HG03159 (cell line): Measurements from ENCODE around the gene RGMA.
"Not testable (repeated sequence)": the region's sequence is repeated elsewhere in the genome, so short reads cannot be mapped to it uniquely, and the experiment has no call there.

ENCODE experiments used
- ATAC-seq: cut with Tn5 transposase; IDR thresholded peaks from one replicate; pipeline ENCODE4 v1.9.1; 2021; ENCODE audit warnings: mild to moderate bottlenecking, moderate library complexity; ENCODE audit not compliant: unreplicated experiment

Gene RGMA

DNA sequence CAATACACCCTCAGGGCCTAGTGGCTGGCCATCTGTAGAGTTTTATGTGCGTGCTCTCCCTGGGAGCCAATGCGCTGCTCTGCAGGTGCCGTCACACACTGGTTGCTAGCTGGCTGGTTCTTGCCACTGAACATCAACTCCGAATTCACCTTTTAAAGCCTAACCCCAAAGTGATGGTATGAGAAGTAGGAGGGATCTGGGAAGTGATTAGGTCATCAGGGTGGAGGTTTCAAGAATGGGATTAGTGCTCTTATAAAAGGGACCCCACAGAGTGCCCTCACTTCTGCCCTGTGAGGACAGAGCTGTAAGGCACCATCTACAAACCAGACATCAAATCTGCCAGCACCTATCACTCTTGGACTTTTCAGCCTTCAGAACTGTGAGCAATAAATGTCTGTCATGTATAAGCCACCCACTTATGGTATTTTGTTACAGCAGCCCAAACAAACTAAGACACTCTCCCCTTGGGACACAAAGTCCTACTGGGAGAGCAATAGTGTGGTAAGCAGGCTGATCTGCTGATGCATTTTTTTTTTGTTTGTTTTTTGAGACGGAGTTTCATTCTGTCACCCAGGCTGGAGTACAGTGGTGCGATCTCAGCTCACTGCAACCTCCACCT is 20.3 kb downstream of the RGMA start:
- no peak for ATAC-seq

DNA sequence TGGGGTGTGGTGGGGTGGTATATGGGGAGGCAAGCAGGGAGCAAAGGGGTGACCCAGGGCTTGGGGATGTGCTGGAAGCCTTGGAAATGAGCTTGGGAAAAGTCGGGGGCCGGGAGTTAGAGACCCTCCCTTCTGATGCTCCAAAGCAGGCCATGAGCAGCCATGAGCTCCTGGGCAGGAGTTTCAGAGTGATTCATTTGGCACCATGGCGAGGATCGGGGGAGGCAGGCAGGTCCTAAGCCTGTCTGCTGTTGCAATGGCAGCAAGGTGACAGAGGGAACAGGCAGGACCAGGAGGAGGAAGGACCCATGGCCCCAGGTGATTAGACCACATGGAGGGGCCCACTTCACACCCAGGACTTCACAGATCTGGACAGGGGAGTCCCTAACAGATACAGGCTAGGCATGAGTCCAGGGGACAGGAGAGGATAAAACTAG is 21.3 kb downstream of the RGMA start:
- ATAC-seq = no peak

DNA sequence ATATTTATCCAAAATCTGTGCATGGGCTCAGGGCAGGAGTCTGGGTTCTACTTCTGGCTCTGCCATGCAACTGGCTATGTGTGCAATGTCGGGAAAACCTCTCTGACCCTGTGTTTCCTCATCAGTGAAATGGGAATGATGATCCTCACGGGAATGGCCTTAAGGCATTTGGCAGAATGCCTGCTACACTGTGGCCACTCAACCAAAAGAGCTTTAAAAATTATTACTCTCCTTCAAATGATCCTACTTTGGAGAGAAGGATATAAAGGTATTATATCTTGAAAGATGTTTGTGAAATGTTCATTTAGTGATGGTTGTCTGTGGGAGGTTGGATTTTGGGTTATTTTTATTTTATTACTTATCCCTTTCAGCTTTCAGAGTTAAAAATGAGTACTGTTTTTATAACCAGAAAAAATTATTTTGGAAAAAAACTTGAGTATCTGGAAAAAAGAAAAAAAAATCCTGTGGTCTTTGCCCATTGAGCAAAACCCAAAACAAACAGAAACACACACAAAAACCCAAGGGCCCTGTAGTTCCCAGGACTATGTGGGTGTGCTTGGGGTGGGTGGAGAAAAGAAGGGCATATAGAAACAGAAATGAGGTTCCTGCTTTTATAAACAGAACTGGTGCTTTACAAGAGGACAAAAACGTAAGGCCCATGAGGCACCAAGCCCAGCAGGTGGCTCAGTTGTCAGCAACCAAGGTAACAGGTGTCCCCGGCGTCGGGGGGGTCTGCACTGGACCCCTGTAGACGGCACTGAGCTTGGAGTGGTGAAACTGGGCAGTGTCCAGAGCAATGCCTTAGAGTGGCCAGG is 22.0 kb downstream of the RGMA start:
- no peak for ATAC-seq

DNA sequence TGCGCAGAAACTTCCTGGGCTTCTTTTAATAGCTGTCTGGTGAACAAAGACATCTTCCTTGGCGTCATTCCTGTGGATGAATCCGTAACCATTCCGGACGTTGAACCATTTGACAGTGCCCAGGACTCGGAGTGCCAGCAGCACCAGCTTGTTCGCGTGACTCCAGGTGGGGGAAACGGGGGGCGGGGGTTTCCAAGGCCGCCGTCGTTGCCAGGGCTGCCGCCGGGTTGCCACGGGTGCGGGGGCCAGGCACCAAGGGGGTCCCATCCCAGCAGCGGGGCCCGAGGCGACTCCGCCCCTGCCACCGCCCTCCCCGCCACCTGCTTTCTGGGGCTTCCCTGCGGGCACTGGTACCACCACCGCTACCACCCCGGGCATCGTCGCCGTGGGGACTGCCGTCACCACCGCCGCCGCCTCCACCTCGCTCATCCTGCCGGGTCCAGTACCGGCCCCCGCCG is 22.8 kb downstream of the RGMA start:
- no peak for ATAC-seq

DNA sequence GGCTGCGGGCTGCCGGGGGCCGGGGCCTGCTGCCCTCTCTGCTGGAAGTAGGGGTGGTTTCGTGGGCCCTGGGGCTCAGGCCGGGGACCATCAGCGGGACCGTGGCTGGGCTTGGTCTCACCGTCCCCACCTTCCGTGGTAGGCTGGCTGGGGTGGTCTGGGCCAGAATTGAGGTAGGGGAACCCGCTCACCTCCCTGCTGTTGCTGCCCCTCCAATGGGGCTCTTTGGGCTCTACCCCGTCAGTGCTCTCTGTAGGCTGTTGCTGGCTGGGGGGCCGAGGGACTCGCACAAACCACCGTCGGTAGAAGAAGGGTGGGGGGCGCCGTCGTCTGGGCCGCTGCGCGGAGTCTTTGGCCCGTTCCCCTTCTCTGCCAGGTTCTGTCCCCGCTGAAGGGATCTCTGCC is 23.4 kb downstream of the RGMA start:
- ATAC-seq = no peak

DNA sequence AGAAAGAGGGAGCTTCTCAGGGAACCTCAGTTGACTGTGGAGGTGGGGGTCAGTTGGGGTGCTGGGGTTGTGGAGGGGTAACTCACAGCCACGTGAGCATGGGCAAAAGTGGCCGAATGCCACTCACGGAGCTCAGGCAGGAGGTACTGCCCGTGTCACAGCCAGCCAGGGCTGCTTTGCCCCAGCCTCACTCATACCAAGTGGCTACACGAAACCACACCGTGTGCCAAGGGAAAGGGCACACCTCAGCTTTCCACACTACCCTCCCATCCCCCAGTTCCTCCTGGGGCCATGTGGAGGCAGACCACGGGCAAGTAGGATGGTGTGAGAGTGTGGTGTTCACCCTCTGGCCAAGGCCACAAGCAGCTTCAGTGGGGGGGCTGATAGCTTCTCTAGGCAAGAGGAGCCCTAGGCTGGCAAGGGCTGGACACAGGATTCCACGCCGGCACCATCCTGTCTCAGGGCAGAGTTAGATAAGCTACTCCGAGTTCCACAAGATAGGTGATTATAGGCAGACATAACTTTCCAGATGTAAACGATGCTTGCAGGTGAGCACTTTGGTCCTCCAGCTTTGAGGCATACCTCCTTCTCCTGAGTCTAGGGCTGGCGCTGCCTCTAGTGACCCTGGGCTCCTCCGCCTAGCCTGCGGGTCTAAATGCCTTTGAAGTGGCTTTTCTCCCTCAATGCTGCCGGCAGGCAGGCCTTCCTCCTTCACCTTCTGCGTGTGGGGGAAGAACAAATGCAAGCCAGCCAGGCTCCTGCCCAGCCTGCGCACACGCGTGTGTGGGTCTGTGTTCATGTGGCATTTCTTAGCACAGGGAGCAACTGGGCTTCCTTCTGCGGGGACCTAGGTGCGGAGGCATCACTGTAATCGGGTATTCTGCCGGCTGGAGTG is 25.0 kb downstream of the RGMA start:
- no peak for ATAC-seq

DNA sequence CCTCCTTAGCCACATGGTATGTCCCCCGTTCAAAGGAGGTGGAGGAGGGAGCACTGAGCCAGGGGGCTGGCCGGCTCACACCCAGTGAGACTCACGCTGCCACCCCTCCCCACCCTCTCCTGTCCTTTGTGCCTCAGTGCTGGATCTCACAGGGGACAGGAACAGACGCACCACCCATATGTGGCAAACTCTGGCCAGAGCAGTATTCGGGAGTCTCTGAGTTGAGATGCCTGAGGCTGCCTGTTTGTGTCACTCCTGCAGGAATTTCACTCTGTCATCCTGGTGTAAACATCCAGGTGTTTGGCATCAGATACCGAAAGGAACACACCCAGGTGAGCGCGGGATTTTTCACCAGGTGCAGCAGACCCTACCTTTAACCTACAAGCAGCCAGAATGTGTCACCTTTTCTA is 25.7 kb downstream of the RGMA start:
- ATAC-seq = no peak

DNA sequence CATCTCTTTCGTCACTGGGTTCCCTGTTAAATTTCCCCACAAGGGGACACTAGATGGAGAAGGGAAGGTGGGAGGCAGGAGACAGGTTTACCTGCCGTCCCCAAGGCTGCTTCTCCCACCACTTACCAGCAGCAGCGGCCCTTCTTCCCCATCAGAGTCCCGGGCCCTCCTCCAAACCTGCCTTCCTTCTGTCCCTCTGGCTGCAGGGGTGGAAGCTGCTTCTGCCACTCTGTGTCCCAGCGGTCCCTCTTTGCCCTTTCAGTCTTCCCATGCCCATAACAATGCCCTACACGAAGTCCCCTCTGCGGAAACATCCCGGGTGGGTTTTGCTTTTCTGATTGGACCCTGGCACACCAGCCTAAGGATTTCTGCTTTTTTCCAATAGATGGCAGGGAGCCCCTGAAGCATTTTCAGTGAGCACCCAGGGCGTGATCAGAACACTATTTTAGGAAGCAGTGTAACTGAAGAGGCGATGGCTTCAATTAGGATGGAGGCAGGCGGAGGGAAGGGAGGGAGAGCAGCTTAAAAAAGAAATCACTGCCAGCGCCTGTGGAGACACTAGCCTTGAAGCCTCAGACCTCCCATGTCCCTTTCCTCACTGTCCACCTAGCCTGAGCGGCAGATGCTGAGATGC is 26.3 kb downstream of the RGMA start:
- not testable (repeated sequence) for ATAC-seq

DNA sequence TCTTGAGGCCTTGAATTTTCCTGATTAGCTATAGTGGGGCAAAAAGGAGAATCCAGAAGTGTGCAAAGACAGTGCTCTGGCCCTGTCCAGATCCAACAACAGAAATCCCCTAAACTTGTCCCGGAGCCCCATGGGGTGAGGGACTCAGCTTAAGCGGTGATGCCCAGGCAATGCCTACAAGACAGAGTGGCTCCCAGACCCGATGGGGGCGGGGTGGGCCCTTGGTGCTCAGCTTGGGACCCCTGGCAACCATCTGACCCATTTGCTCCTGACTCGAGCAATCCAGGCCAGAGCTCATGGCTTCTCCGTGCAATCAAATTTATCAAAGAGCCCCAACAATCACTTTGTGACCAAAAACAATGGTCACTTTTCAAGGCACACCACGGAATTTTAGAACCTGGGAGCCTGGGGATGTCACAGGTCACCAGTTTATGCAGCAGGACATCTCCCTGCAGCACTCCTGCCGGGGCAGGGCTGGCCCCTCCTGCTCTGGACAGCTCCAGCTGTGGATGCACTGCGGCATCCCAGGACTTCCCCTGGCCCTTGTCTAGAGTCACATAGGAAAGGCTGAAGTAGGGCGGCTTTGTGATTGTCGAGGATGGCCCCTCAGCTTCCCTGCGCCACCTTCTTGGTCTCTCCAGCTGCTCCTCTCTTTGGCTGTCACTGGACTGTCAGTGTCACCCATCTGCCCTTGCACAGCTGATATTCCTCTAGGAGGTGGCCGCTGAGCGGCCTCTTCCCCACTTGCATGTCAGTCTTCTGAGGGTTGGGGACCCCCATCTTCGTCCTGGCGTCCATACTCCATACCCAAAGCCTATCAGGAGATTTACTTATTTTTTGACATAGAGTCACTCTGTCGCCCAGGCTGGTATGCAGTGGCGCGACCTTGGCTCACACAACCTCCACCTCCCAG is 28.4 kb downstream of the RGMA start:
- ATAC-seq = no peak

DNA sequence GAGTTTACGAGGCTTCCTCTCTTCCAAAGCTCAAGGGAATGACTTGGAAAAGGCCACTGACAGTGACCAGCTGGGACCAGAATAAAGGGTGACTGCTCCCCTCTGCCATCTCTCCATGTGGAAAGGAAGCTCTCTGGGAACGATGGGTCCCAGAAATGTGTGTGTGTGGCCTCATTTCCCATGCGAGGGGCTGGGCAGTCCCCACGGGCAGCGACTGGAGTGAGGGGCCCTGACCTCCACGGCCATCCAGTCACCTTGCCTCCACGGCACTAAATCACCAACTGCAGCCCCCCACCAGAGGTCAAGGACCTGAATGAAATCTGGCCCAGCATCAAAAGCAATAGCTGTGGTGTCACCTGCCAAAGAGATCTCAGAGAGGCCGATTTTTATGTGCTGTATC is 29.6 kb downstream of the RGMA start:
- no peak for ATAC-seq

DNA sequence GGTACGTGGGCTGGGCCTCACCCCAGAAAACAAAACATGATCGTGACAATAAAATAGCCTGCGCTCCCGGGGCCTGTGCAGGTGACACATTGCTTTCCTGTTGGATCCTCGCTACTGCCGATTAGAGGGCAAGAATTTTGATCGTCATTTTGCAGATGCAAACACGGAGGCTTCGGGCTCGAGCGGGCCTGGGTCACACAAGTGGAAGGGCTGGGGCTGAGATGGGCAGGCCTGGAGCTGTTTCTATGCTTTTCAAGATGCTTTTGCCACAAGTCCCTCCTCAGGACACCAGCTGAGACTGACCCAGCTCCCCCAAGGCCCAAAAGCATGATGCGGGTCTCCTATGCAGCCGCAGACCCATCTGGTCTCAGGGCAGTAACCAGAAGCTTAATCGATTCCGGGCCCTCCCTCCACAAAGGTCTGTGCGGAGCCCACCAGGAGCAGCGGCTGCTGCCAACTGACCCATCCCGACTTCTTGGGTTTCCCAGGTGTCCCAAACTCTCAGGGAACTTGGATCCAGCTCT is 30.0 kb downstream of the RGMA start:
- no peak for ATAC-seq

DNA sequence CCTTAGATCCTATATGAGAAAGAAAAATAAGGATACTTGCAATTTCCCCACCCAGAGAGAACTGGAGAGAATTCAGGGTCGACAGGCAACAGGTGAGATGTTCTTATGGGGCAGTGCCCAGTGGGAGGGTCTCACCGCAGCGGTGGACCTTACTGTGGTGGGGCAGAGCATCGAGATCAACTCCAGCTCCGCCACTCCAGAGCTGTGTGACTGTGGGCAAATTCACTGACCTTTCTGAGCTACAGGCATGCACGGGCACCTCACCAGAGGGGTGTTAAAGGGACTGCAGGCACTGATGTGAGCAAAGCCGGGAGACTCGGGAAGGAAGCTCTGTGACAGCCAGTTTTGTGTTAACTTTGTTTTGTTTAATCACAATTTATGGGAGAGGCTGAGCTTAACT is 30.9 kb downstream of the RGMA start:
- no peak for ATAC-seq

DNA sequence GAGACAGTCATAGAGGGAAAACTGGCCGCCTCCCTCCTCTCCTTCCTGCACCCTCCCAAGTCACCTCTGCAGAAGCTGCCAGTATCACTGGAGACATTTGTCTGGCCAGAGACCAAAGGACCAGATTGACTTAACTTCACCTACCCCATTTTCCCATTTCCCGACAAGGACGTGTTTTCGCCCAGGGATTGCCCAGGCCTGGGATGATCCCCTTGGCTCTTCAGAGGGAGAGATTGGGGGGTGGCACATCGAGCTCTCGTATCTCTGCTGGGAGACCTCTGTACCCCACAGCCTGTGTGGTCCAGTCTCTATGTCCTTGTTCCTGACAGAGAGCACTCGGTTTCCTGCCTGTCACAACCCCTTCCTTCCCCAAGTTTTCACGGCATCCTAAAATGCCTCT is 31.4 kb downstream of the RGMA start:
- no peak for ATAC-seq

DNA sequence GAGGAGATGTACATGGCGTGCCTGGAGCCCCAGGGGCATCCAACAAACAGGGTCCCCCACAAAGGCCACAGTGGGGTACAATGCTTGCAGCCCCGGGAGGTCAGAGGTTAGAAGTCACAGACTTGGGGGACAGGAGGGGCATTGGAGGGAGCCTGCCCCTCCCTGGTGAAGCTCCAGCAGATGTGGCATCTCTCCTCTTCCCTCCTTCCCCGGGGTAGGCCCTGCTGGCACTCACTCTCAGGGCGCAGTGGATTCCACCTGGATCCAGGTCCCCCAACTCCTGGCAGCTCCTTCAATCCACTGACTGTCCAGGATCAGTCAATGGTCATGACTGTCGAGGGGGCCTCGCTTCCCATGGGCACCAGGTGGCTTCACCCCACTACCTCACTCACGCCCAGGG is 32.2 kb downstream of the RGMA start:
- ATAC-seq = no peak

DNA sequence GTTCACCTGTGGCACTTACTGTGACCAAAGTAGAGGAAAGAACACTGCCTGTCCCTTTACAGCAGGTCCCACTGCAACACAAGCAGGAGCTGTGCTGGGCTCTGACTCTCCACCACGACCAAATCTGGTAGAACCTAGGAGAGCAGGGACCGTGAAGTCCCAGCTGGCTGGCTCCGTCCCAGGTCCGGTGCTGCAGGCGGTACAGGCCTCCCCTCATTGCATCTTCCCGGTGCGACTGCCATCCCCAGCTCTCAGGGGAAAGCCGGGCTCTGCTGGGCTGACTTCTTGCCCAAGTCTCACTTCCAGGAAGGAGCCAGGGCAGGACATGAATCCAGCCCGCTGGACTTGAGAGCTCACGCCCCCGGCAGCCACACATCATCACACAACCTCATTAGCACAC is 33.8 kb downstream of the RGMA start:
- ATAC-seq = no peak

DNA sequence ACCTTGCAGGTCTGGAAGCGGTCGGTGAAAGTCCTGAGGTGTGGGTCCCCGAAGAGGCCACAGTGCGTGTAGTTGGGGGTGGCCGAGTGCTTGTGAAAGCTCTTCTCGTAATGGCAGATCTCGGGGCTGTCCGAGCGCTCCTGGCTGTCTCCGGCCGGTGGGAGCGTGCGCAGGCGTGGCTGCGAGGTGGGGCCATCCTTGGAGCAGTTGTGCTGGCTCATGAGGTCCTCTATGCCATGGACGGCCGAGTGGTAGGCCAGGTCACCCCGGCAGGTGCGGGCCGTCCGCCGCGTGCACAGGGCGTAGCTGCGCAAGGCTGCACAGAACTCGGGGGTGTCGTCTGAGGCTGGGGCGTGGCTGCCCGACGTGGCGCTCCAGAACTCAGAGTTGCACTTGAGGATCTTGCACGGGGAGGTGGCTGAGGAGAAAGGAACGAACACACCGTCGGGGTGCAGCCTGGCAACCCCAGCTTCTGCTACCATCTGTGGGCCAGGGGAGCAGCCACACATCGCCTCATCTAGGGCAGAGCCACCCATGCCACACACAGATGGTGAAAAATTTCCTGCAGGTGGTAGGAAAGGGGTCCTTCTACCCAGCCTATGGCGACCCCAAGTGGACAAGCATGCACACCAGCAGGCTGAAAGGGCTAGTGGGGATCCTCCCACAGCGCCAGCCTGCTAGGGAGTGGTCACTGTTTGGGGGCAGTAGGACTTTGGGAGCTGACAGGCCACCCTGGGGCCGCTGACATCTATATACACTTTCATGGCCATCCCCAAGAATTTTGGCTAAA is 36.7 kb downstream of the RGMA start:
- no peak for ATAC-seq

DNA sequence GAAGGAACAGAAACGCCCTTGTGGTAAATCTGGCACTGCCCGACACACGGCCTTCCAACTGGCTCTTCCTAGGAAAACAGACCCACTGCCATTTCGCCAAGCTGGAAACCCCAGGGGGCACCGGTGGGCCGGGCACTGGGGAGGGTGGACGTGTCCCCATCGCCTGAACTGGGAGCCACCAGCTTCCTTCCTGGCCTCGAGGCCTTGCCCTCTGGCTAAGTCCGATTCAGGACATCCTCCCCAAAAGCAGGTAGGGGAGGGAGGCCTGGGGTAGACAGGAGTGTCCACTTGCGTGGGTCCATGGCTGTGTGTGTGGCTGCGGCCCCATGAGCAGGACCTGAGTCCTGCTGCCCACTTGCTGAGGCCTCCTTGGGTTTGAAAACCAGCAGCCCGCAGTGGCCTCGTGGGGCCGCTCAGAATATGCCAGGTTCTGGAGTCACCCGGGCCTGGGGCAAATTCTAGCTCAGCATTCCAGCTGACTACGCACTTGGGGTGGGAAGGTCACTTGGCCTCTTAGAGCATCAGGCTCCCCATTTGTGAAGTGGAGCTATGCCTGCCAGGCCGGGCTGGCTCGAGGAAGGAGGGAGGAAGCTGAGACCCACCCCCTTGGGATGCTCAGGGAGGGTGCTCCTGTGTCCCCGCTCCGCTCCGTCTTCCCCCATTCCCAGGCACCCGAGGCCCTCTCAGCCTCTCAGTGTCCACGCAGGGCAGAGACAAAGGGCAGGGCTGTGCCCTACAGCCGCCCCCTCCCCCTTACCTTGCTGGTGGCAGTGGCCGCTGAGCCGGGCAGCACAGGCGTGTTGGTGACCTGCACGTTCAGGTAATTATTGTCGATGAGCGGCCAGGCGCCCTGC is 37.5 kb downstream of the RGMA start:
- no peak for ATAC-seq

DNA sequence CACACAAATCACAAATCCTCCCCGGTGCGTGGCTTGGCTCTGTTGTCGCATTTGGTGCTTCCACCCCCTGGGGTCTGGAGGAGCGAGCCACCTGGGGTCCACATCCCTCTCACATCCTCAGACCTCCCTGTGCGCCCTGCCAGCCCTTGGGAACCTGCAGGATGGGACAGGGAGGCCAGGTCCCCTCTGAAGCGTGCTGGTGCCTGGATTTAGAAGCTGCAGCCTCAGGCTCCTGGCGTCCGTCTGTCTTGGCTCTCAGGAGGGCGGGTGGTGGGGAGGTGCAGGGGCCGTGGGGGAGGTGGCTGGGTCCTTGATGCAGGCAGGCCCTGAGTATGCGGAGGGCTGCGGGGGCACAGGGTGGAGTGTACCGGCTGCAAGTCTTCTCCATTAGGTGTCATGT is 38.4 kb downstream of the RGMA start:
- no peak for ATAC-seq
